HepG2 (cell line): Measurements from ENCODE around the gene POGK. TPM values are rescaled to one million over a fixed set of nuclear protein-coding genes. Genes with fewer than 3 reads are reported as not detected.

Experiments used
- ATAC-seq: fragments of 200-7000 bp; cut with Tn5 transposase; 3 replicates; pipeline ENCODE4 v1.9.1; 2020; ENCODE audit warnings: mild to moderate bottlenecking, moderate library complexity
- BruUV-seq: library from RNA; stranded (reverse); fragments of 400-500 nt; replicated peaks from 2 replicates; lab custom pipeline; 2021; lab: Mats Ljungman, UMichigan
- CTCF ChIA-PET: fragments of 300-600 bp; formaldehyde crosslinking; extraction: SDS; loops from one replicate; lab custom pipeline; 2021; ENCODE audit warnings: low total read pairs, inconsistent platforms, low intra/inter-chr PET ratio; lab: Yijun Ruan, JAX
- POLR2A ChIA-PET: fragments of 350-600 bp; sonication (Branson Sonifier 250); formaldehyde crosslinking; loops from one replicate; lab custom pipeline; 2020; ENCODE audit warnings: antibody characterized with exemption, inconsistent platforms; lab: Yijun Ruan, JAX
- DNase-seq: peaks from one replicate; pipeline ENCODE4 v3.0.0-alpha.2; 2015; ENCODE audit warnings: low spot score
- FAIRE-seq: peaks from 3 replicates; lab custom pipeline; 2011; peaks lifted over from hg19 to GRCh38; lab: Jason Lieb, UNC
- H2AFZ ChIP-seq: one replicate; pipeline ENCODE4 v1.6.1; 2011; ENCODE audit warnings: low read length, inconsistent platforms
- H3K27ac ChIP-seq: fragments of 300-600 bp; 3 replicates; pipeline ENCODE4 v1.8.0; 2011; ENCODE audit warnings: mixed run types, mild to moderate bottlenecking, mixed read lengths, low read length, inconsistent platforms; ENCODE audit not compliant: insufficient read depth; ENCODE audit errors: extremely low read length
- H3K27me3 ChIP-seq, 2 experiments: fragments of 200-600 bp in 1 of 2; 2 replicates in 1 of 2; 3 replicates in 1 of 2; pipeline versions ENCODE4 v1.6.0 to v1.8.0; 2011; ENCODE audit warnings: low read length in 2 of 2, mild to moderate bottlenecking in 2 of 2, moderate library complexity in 2 of 2, inconsistent platforms in 1 of 2; ENCODE audit not compliant: insufficient read depth in 2 of 2, control insufficient read depth in 1 of 2
- H3K36me3 ChIP-seq, 2 experiments: fragments of 200-600 bp in 1 of 2; replicated peaks in 1 of 2; 2 replicates in 1 of 2; 3 replicates in 1 of 2; pipeline versions ENCODE4 v1.5.1 to v1.8.0; 2011; ENCODE audit warnings: low read length in 2 of 2, inconsistent platforms in 1 of 2; ENCODE audit not compliant: insufficient read depth in 2 of 2, control insufficient read depth in 1 of 2
- H3K4me1 ChIP-seq: 2 replicates; pipeline ENCODE4 v1.5.1; 2012; ENCODE audit warnings: low read length, inconsistent platforms; ENCODE audit not compliant: insufficient read depth
- H3K4me2 ChIP-seq: 2 replicates; pipeline ENCODE4 v1.6.0; 2011; ENCODE audit warnings: low read depth, low read length, inconsistent platforms
- H3K4me3 ChIP-seq, 3 experiments: fragments of 200-600 bp in 1 of 3; sonication (generic), shearing (Covaris generic) in 1 of 3; replicated peaks in 1 of 3; 2 replicates each; pipeline ENCODE4 v1.5.1; 2011 to 2016; ENCODE audit warnings: low read length in 3 of 3, inconsistent platforms in 2 of 3, low read depth in 2 of 3, mild to moderate bottlenecking in 2 of 3, control low read depth in 1 of 3, mixed read lengths in 1 of 3; ENCODE audit not compliant: insufficient read depth in 1 of 3
- H3K79me2 ChIP-seq: one replicate; pipeline ENCODE4 v1.6.1; 2011; ENCODE audit warnings: low read length, inconsistent platforms; ENCODE audit not compliant: insufficient read depth
- H3K9ac ChIP-seq: 2 replicates; pipeline ENCODE4 v1.6.0; 2011; ENCODE audit warnings: mild to moderate bottlenecking, low read depth, low read length, inconsistent platforms; ENCODE audit not compliant: insufficient read depth
- H3K9me3 ChIP-seq: 2 replicates; pipeline ENCODE4 v1.5.1; 2012; ENCODE audit warnings: mild to moderate bottlenecking, low read length
- H4K20me1 ChIP-seq: 2 replicates; pipeline ENCODE4 v1.6.0; 2011; ENCODE audit warnings: inconsistent platforms, mild to moderate bottlenecking, low read length, moderate library complexity; ENCODE audit not compliant: insufficient read depth
- ARID5B ChIP-seq: IDR thresholded peaks from 2 replicates; pipeline ENCODE4 v1.4.0; 2020; ENCODE audit warnings: mild to moderate bottlenecking, missing genetic modification reagents
- CHCHD3 ChIP-seq: sonication (generic); formaldehyde crosslinking; IDR thresholded peaks from 2 replicates; pipeline ENCODE4 v1.8.0; 2022; ENCODE audit warnings: mild to moderate bottlenecking, missing genetic modification reagents, moderate library complexity
- KAT8 ChIP-seq: IDR thresholded peaks from 2 replicates; pipeline ENCODE4 v1.6.1; 2016; ENCODE audit warnings: missing genetic modification reagents, missing compliant biosample characterization
- PRDM15 ChIP-seq: sonication (generic); formaldehyde crosslinking; IDR thresholded peaks from 2 replicates; pipeline ENCODE4 v1.4.0; 2020; ENCODE audit warnings: missing genetic modification reagents
- RFXAP ChIP-seq: sonication (generic); formaldehyde crosslinking; IDR thresholded peaks from 2 replicates; pipeline ENCODE4 v1.4.0; 2020; ENCODE audit warnings: missing genetic modification reagents, borderline replicate concordance
- TCF12 ChIP-seq, 2 experiments: fragments of 450-650 bp in 1 of 2; sonication (generic) in 1 of 2; formaldehyde crosslinking in 1 of 2; IDR thresholded peaks; 2 replicates each; pipeline versions ENCODE4 v1.6.1 to v1.8.0; 2017 to 2022; ENCODE audit warnings: antibody characterized with exemption in 1 of 2, mild to moderate bottlenecking in 1 of 2, missing genetic modification reagents in 1 of 2, moderate library complexity in 1 of 2
- YEATS2 ChIP-seq: sonication (generic); formaldehyde crosslinking; IDR thresholded peaks from 2 replicates; pipeline ENCODE4 v1.4.0; 2020; ENCODE audit warnings: missing genetic modification reagents, borderline replicate concordance
- ZBTB21 ChIP-seq: sonication (generic); formaldehyde crosslinking; IDR thresholded peaks from 2 replicates; pipeline ENCODE4 v1.4.0; 2020; ENCODE audit warnings: missing genetic modification reagents
- ZC3H4 ChIP-seq: sonication (generic); formaldehyde crosslinking; IDR thresholded peaks from 2 replicates; pipeline ENCODE4 v1.4.0; 2020; ENCODE audit warnings: missing genetic modification reagents, borderline replicate concordance
- ZNF629 ChIP-seq: sonication (generic); formaldehyde crosslinking; conservative IDR thresholded peaks from 2 replicates; pipeline ENCODE4 v1.5.0; 2020; ENCODE audit warnings: missing genetic modification reagents
- ZNF674 ChIP-seq: sonication (generic); formaldehyde crosslinking; IDR thresholded peaks from 2 replicates; pipeline ENCODE4 v1.5.0; 2020; ENCODE audit warnings: low read depth, mild to moderate bottlenecking, missing genetic modification reagents
- WGBS: methylation state at CpG from one replicate; pipeline ENCODE4 v1.1.6; 2017; ENCODE audit warnings: low lambda C conversion rate; 5-methylcytosine and 5-hydroxymethylcytosine counted together
- in situ Hi-C: cut with HindIII; loops from 2 replicates; pipeline ENCODE4 v1.10.0; 2017; ENCODE audit warnings: low pct_unique_long_range_greater_than_20kb; ENCODE audit not compliant: extremely low pct_ligation_motif_present
- intact Hi-C: fragments of 100-400 bp; cut with micrococcal nuclease; formaldehyde crosslinking; loops from one replicate; pipeline ENCODE4 v1.10.0; 2022; ENCODE audit not compliant: unreplicated experiment
- polyA plus RNA-seq, 8 experiments: library from polyadenylated mRNA; depleted of rRNA in 3 of 8; stranded (reverse) in 7 of 8; unstranded in 1 of 8; fragments of >200 nt; fragmentation: Illumina TruSeq in 4 of 8; extraction: Trizol in 4 of 8; gene quantifications; 2 replicates each; pipeline versions ENCODE4 v1.2.1 to v1.2.3, GENCODE V29; 2011 to 2016; ENCODE audit warnings: low read depth in 4 of 8, missing spikeins in 1 of 8, mixed read lengths in 1 of 8; ENCODE audit not compliant: insufficient read depth in 1 of 8
- total RNA-seq, 5 experiments: library from RNA; depleted of rRNA; stranded (reverse); fragments of >200 nt; fragmentation: Illumina TruSeq; extraction: Trizol; gene quantifications; 2 replicates each; pipeline ENCODE4 v1.2.3, GENCODE V29; 2016; ENCODE audit warnings: low read depth in 1 of 5

The POGK gene
- total and polyA plus RNA-seq, 2 of the 13 experiments (the other 11 are each of a cell fraction or from before 2014, with no cell fraction given): 4.8 to 16.2 TPM

GRCh38 chr1:166839600-166840308 lies 479 bp downstream of the POGK start (continued):
- no peak for TF ChIP-seq PRDM15
- TF ChIP-seq TCF12 (IDR thresholded peaks at IDR 0.05): no peak
- TF ChIP-seq TCF12 (CRISPR knock-in tag; IDR thresholded peaks at IDR 0.05): no peak

- TSS peak; percentile 60 for BruUV-seq
- in situ Hi-C loops: no loop called here
- intact Hi-C loops: no loop called here
- DNase-seq (no peak), ATAC-seq (no peak), FAIRE-seq (no peak)
- Histone ChIP-seq H3K27me3 (no peaks in the 10 kb centered on the region; a peak in 1 of 5 replicates), H3K9ac (peak overlapping the region; percentile 64), H2AFZ (no peak overlapping the region), H3K4me3 (peak overlapping the region; percentile 60 to 81 (median 79)), H3K4me1 (peaks cover 37% of the 10 kb centered on the region), H4K20me1 (peaks cover 3% of the 10 kb centered on the region; the same call in 1 of the 2 replicates), H3K9me3 (no peaks in the 10 kb centered on the region), H3K4me2 (peak overlapping the region; percentile 81), H3K79me2 (peaks cover 16% of the 10 kb centered on the region), H3K27ac (peak overlapping the region; percentile 48), H3K36me3 (peaks cover 15 to 48% of the 10 kb centered on the region in 2 experiments)
- WGBS: 71% methylated on average over 16 of the region's 16 CpGs
- ChIA-PET CTCF (no interaction called here), POLR2A (interaction anchor here (1.2 to 2.2 kb wide), 4 partner anchors 31 to 381 kb away, joined by 3 to 12 read pairs (median 4); partner anchors contain the start of gene TADA1)
- TF ChIP-seq KAT8: 0 out of 2 replicates have a peak, but pooled peaks have one; percentile 12
- TF ChIP-seq ZC3H4 (CRISPR knock-in tag): no peak
- TF ChIP-seq CHCHD3: no peak
- no peak for TF ChIP-seq ZNF674
- TF ChIP-seq ARID5B (CRISPR knock-in tag): no peak
- TF ChIP-seq ZNF629: peak; percentile 68; the same call in 1 of the 2 replicates
- no peak for TF ChIP-seq RFXAP
- TF ChIP-seq YEATS2 (CRISPR knock-in tag): no peak
- TF ChIP-seq ZBTB21 (CRISPR knock-in tag): no peak
Measured at GRCh38 chr1:166840309-166841274, 1.3 kb downstream of the POGK start.
